ENCODE measurements around the gene RNF225.

DNA sequence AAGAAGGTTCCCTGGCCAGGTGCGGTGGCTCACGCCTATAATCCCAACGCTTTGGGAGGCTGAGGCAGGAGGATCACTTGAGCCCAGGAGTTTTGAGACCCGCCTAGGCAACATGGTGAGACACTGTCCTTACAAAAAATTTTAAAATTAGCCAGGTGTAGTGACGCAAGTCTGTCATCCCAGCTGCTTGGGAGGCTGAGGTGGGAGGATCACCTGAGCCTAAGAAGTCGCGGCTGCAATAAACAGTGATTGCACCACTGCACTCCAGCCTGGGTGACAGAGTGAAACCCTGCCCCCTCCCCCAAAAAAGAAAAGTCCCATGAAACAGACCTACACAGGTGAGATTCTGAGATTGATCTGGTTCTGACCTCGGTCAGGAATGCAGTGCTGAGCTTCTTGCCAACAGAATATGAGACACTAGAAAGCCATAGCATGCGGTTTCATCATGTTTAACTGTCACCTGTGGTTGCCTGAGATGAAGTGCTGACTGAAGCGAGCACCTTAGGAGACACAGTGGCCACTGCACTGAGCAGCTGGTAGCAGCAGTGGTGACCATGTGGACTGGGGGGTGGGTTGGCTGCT, 40.1 kb upstream of the RNF225 start:
- no peak for TF ChIP-seq POLR2A (IDR thresholded peaks at IDR 0.05; ENCODE audit: low read length)
- no peak for TF ChIP-seq GATA1 (IDR thresholded peaks at IDR 0.05; ENCODE audit: low read depth, low read length)

Measured in erythroblast (primary cell).